ENCODE data around the gene ASH1L. TPM values are rescaled to one million over a fixed set of nuclear protein-coding genes. Genes with fewer than 3 reads are reported as not detected.

Gene ASH1L
- total and polyA plus RNA-seq, 9 of the 15 experiments (the other 6 are each of a cell fraction or from before 2014, with no cell fraction given) = 2.0 to 23.3 (median 14.6) TPM

- no peak for TF ChIP-seq ZNF407 (IDR thresholded peaks at IDR 0.05; ENCODE audit: low read depth)
- TF ChIP-seq ZKSCAN1 (IDR thresholded peaks at IDR 0.05; ENCODE audit: low read depth, low read length) = peak; percentile 59; the same call in 1 of the 2 replicates
- no peak for TF ChIP-seq LARP7 (IDR thresholded peaks at IDR 0.05)
- TF ChIP-seq HDAC1 (IDR thresholded peaks at IDR 0.05) = peak in 1 of 2 experiments; percentile 91; a peak in 2 of 4 replicates
- peak; percentile 74 for TF ChIP-seq SMAD4 (CRISPR knock-in tag; conservative IDR thresholded peaks at IDR 0.05)
- no peak for TF ChIP-seq ARNT (IDR thresholded peaks at IDR 0.05)
- TF ChIP-seq, protein P1, sequence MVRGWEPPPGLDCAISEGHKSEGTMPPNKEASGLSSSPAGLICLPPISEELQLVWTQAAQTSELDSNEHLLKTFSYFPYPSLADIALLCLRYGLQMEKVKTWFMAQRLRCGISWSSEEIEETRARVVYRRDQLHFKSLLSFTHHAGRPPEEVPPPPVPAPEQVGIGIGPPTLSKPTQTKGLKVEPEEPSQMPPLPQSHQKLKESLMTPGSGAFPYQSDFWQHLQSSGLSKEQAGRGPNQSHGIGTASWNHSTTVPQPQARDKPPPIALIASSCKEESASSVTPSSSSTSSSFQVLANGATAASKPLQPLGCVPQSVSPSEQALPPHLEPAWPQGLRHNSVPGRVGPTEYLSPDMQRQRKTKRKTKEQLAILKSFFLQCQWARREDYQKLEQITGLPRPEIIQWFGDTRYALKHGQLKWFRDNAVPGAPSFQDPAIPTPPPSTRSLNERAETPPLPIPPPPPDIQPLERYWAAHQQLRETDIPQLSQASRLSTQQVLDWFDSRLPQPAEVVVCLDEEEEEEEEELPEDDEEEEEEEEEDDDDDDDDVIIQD (CRISPR knock-in tag; IDR thresholded peaks at IDR 0.05) = peak; percentile 69; the same call in 1 of the 2 replicates
- TF ChIP-seq MYC (IDR thresholded peaks at IDR 0.05; ENCODE audit: low read depth, low read length) = peak; percentile 69
- TF ChIP-seq MYC (CRISPR knock-in tag; IDR thresholded peaks at IDR 0.05; ENCODE audit: borderline replicate concordance, low read depth) = peak; percentile 67; the same call in 1 of the 2 replicates
- TF ChIP-seq, protein P2, sequence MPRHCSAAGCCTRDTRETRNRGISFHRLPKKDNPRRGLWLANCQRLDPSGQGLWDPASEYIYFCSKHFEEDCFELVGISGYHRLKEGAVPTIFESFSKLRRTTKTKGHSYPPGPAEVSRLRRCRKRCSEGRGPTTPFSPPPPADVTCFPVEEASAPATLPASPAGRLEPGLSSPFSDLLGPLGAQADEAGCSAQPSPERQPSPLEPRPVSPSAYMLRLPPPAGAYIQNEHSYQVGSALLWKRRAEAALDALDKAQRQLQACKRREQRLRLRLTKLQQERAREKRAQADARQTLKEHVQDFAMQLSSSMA (CRISPR knock-in tag; IDR thresholded peaks at IDR 0.05) = no peak
- 0 out of 2 replicates have a peak, but pooled peaks have one; percentile 39 for TF ChIP-seq KAT7 (CRISPR knock-in tag; IDR thresholded peaks at IDR 0.05; ENCODE audit: borderline replicate concordance)
- TF ChIP-seq ZNF780A (CRISPR knock-in tag; IDR thresholded peaks at IDR 0.05) = no peak
Measured at GRCh38 chr1:155562581-155563376, at the start of gene ASH1L (continued).
